Psoas muscle (tissue), 8 donors: ENCODE results near the gene AGXT. TPM values are rescaled to one million over a fixed set of nuclear protein-coding genes. Genes with fewer than 3 reads are reported as not detected.

ENCODE experiments used
- ATAC-seq, 4 donors: fragments of 200-7000 bp; cut with Tn5 transposase; one replicate each; pipeline ENCODE4 v1.9.1; 2020; ENCODE audit warnings: moderate library complexity in 3 of 4, mild to moderate bottlenecking in 2 of 4
- DNase-seq, 2 donors: peaks; one replicate each; pipeline ENCODE4 v3.0.0-alpha.2; 2020
- H3K27ac ChIP-seq: fragments of 200-600 bp; one replicate; pipeline ENCODE4 v1.8.0; 2022
- H3K27me3 ChIP-seq, 3 donors: fragments of 200-600 bp in 1 of 3; one replicate each; pipeline versions ENCODE4 v1.6.1 to v1.8.0; 2013 to 2022; ENCODE audit warnings: low read length in 2 of 3, mild to moderate bottlenecking in 2 of 3, moderate library complexity in 1 of 3; ENCODE audit not compliant: insufficient read depth in 3 of 3
- H3K36me3 ChIP-seq, 2 donors: fragments of 200-600 bp in 1 of 2; one replicate each; pipeline versions ENCODE4 v1.6.1 to v1.8.0; 2013 to 2022; ENCODE audit warnings: low read depth in 1 of 2, mild to moderate bottlenecking in 1 of 2, moderate library complexity in 1 of 2; ENCODE audit not compliant: insufficient read depth in 1 of 2
- H3K4me1 ChIP-seq: fragments of 200-600 bp; one replicate; pipeline ENCODE4 v1.8.0; 2022
- H3K4me3 ChIP-seq: fragments of 200-600 bp; one replicate; pipeline ENCODE4 v1.8.0; 2022; ENCODE audit warnings: mild to moderate bottlenecking
- H3K9me3 ChIP-seq: fragments of 200-600 bp; one replicate; pipeline ENCODE4 v1.8.0; 2022
- CTCF ChIP-seq: fragments of 200-600 bp; IDR thresholded peaks from one replicate; pipeline ENCODE4 v1.8.0; 2022; ENCODE audit warnings: antibody characterized with exemption
- WGBS, 3 donors: extraction: QIAGEN DNeasy Blood & Tissue Kit; methylation state at CpG; one replicate each; pipeline versions ENCODE4 v1.1.6 to v1.1.7; 2013; 5-methylcytosine and 5-hydroxymethylcytosine counted together
- intact Hi-C, 2 donors: fragments of 100-400 bp; cut with DNase I; formaldehyde crosslinking; loops; one replicate each; pipeline versions ENCODE4 v1.11.0 to v1.14.2; 2022
- polyA plus RNA-seq, 3 donors: library from polyadenylated mRNA; stranded (reverse); fragments of 200-250 nt; gene quantifications; one replicate each; pipeline ENCODE4 v1.2.3, GENCODE V29; 2013
- total RNA-seq, 4 donors: library from RNA; stranded (reverse); fragmentation: NEBNext Ultra II Directional in 2 of 4; extraction: Animal tissue kit (Norgen Biotek cat#: 25700) in 2 of 4; gene quantifications; one replicate each; pipeline versions ENCODE4 v1.2.1 to v1.2.4, GENCODE V29; 2021 to 2023
- donor health status: healthy with polysubstance abuse.
- donor health status: DM: no; HTN: no; CAD: no; lungs with moderate emphysema.
- donor health status: Bipolar disorder and iron deficiency.
- donor health status: healthy.
- donor health status: DM: yes; HTN: yes; CAD: no.
- donor health status: DM: no; HTN: no; CAD: no.
- donor health status: DM: no; HTN: no; CAD: no.
- donor health status: DM: yes; HTN: yes; CAD: no.

Gene AGXT
- total and polyA plus RNA-seq, 7 donors, result 0.11 to 1.3 (median 0.30) TPM; not detected in 4

DNA sequence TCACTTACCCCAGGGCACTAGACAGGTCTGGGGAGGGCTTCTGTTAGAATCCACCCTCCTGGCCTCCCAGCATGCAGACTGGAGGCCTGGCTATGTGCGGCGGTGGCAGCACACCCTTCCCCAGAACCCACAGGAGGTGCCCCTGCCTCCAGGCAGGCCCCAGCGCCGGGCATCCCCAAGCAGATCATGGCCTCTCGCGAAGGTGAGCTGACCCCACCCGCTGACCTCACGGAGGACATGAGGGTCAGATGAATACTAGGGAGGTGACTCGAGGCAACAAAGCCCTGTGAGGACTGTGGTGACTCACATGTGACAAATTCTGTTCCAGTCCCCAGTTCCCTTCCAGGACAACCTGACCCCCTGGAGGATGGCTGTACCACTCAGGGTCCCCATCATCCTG, 25.4 kb downstream of the AGXT start:
- DNase-seq, result no peak

DNA sequence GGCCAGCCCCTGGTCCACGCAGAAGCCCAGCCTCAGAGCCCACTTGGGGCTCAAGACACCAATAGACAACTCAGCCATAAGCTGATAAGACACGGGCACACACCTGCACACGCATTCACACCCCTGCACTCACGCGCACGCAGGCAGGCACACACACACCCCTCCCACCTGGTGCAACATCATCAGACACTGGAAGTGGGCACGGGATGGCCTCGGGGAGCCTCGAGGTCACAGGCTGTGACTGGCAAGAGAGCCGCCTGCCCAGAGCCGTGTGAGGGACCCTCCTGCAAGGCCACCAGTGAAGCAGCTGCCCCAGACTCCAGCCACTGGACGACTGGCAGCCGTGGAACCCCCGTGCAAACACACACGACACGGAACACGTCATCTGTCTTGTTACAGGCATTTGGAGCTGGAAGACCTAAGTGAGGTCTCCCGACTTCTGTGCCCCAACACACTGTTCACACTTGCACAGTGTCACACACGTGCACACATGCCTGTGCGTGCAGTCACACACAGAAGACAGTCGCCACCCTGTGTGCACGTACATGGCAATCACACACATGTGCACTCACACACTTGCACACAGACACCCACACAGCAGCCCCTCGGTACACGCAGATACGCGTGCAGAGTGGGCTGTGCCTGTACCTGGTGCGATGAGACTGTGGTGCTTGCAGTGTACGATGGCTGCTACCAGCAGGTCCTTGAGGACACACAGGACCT, 26.4 kb downstream of the AGXT start:
- no peak for ATAC-seq
- DNase-seq, result no peak
- TF ChIP-seq CTCF, result no peak
- Histone ChIP-seq H3K4me1 (peaks cover 12% of the 10 kb centered on the region), H3K4me3 (no peak overlapping the region), H3K36me3 (no peaks in the 10 kb centered on the region), H3K9me3 (no peaks in the 10 kb centered on the region), H3K27ac (no peak overlapping the region), H3K27me3 (no peaks in the 10 kb centered on the region)
- 85 to 88% (median 87%) methylated on average over 28 of the region's 28 CpGs for WGBS, 3 donors
- intact Hi-C loops, result no loop called here

More for the DNA sequence above, 25.4 kb downstream of the AGXT start:
- ATAC-seq, result no peak
- H3K27ac ChIP-seq, result no peak overlapping the region
- no peaks in the 10 kb centered on the region for H3K36me3 ChIP-seq
- intact Hi-C loops, result no loop called here
- 88 to 92% (median 91%) methylated on average over 8 to 9 of the region's 9 CpGs for WGBS, 3 donors
- H3K9me3 ChIP-seq, result no peaks in the 10 kb centered on the region
- no peak overlapping the region for H3K4me3 ChIP-seq
- H3K4me1 ChIP-seq, result peaks cover 5% of the 10 kb centered on the region
- TF ChIP-seq CTCF, result no peak
- H3K27me3 ChIP-seq, result no peaks in the 10 kb centered on the region

GRCh38 chr2:240895656-240896388, 27.2 kb downstream of the AGXT start, which contains the start of gene MAB21L4:
TSS of gene MAB21L4 (minus strand) at chr2:240896156. CDS start at chr2:240895997, 159 bp downstream.
- H3K27me3 ChIP-seq, result no peaks in the 10 kb centered on the region
- ATAC-seq (no peak), DNase-seq (no peak)
- no peaks in the 10 kb centered on the region for H3K9me3 ChIP-seq
- H3K36me3 ChIP-seq, result no peaks in the 10 kb centered on the region
- intact Hi-C loops, result no loop called here
- WGBS, 3 donors, result 80 to 85% (median 84%) methylated on average over 24 of the region's 24 CpGs
- no peak within 1 kb of the TSS for H3K4me3 ChIP-seq
- TF ChIP-seq CTCF, result no peak
- no peak within 1 kb of the TSS for H3K27ac ChIP-seq
- H3K4me1 ChIP-seq, result peaks cover 12% of the 10 kb centered on the region

DNA sequence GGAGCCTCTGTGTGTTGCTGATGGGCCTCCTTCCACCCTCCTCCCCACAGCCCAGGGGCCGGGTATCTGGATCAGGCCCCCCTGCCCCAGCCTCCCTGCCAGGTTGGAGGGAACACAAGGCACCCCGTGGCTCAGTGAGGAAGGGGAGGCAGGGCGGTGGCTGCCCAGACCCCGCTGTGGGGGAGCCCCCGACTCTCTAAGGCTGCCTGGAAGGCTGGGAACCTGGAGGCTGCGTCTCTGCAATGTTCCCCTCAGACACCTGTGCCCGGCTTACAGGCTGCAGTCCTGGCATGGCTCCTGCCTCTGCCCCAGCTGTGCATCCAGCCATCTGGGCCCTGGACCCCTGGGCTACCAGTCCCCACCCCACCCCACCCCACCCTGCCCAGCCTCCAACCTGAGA, 27.8 kb downstream of the AGXT start:
- no peak for ATAC-seq

More for the DNA sequence above, 27.8 kb downstream of the AGXT start:
- intact Hi-C loops, result no loop called here
- TF ChIP-seq CTCF, result no peak
- peaks cover 12% of the 10 kb centered on the region for H3K4me1 ChIP-seq
- no peaks in the 10 kb centered on the region for H3K36me3 ChIP-seq
- H3K27me3 ChIP-seq, result no peaks in the 10 kb centered on the region
- H3K4me3 ChIP-seq, result no peak overlapping the region
- H3K27ac ChIP-seq, result no peak overlapping the region
- DNase-seq, result no peak
- 52 to 71% (median 61%) methylated on average over 6 to 7 of the region's 7 CpGs for WGBS, 3 donors
- H3K9me3 ChIP-seq, result no peaks in the 10 kb centered on the region
